HUES48 (cell line): ENCODE data around the gene CDKN2B.
"Not testable (repeated sequence)": the region's sequence is repeated elsewhere in the genome, so short reads cannot be mapped to it uniquely, and the experiment has no call there.

ENCODE experiments used
- H3K27ac ChIP-seq: one replicate; pipeline ENCODE4 v1.7.0; 2013; ENCODE audit warnings: low read depth, low read length, inconsistent platforms
- H3K27me3 ChIP-seq: 2 replicates; pipeline ENCODE4 v1.6.1; 2013; ENCODE audit warnings: mild to moderate bottlenecking, low read length; ENCODE audit not compliant: control insufficient read depth, insufficient read depth
- H3K36me3 ChIP-seq: 2 replicates; pipeline ENCODE4 v1.6.1; 2013; ENCODE audit warnings: low read length; ENCODE audit not compliant: control insufficient read depth, insufficient read depth
- H3K4me1 ChIP-seq: 2 replicates; pipeline ENCODE4 v1.6.1; 2013; ENCODE audit warnings: mild to moderate bottlenecking, low read length; ENCODE audit not compliant: control insufficient read depth, insufficient read depth
- H3K4me3 ChIP-seq: 2 replicates; pipeline ENCODE4 v1.5.1; 2013; ENCODE audit warnings: mild to moderate bottlenecking, low read depth, low read length
- H3K9ac ChIP-seq: 2 replicates; pipeline ENCODE4 v1.6.1; 2013; ENCODE audit warnings: mild to moderate bottlenecking, low read depth, low read length, moderate library complexity
- H3K9me3 ChIP-seq: 2 replicates; pipeline ENCODE4 v1.6.1; 2013; ENCODE audit warnings: low read length; ENCODE audit not compliant: control insufficient read depth, insufficient read depth

Gene CDKN2B, protein sequence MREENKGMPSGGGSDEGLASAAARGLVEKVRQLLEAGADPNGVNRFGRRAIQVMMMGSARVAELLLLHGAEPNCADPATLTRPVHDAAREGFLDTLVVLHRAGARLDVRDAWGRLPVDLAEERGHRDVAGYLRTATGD

DNA sequence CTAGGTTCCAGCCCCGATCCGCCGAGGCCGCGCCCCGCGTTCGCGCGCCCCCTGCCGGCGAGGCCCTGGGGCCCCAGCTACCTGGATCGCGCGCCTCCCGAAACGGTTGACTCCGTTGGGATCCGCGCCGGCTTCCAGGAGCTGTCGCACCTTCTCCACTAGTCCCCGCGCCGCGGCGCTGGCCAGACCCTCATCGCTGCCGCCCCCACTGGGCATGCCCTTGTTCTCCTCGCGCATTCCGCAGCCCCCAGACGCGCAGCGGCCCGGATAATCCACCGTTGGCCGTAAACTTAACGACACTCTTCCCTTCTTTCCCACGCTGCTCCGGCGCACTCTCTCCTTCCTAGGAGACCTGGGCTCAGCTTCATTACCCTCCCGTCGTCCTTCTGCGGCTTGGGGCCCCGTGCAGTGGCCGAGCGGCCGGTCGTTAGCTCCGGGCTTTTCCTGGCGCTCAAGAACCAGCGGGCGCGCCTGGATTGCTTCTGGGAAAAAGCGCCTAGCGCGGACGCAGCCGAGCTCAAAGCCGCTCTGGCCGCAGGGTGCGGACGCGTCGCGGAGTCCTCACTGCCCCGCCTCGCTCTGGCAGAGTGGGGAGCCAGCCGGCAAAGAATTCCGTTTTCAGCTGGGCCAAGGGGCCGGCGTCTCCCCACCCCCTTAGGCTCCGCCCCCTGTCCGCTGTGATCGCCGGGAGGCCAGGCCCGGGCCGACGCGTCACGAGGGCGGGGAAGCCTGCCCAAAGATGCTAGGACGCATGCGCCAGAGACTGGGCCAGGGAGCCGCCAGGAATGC is at the start of gene CDKN2B:
Gene CDKN2B, minus strand, starts transcription at position 589 of the 789 bp plus-strand sequence. Its CDS starts 352 bp downstream, at position 237.
- Histone ChIP-seq H3K27me3 (peaks cover 80% of the 10 kb centered on the region), H3K9ac (no peak within 1 kb of the TSS), H3K4me3 (peak within 1 kb of the TSS; percentile 73), H3K9me3 (no peaks in the 10 kb centered on the region), H3K4me1 (peaks cover 17% of the 10 kb centered on the region; the same call in 1 of the 2 replicates), H3K27ac (peak within 1 kb of the TSS; percentile 8), H3K36me3 (no peaks in the 10 kb centered on the region)

DNA sequence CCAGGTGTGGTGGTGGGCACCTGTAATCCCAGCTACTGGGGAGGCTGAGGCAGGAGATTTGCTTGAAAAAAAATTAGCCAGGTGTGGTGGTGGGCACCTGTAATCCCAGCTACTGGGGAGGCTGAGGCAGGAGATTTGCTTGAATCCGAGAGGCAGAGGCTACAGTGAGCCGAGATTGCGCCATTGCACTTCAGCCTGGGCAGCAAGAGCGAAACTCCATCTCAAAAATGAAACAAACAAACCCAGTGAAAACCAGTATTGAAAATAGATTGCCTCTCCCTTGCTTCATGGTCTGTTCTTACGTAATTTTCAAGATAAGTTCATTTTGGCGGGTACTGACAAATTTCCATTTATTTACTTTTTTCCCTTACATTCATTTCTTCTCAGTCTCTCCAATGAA is 48.9 kb upstream of the CDKN2B start:
- not testable (repeated sequence) for H3K4me1 ChIP-seq, H3K36me3 ChIP-seq, H3K27ac ChIP-seq, H3K27me3 ChIP-seq, H3K9me3 ChIP-seq, H3K9ac ChIP-seq, H3K4me3 ChIP-seq

DNA sequence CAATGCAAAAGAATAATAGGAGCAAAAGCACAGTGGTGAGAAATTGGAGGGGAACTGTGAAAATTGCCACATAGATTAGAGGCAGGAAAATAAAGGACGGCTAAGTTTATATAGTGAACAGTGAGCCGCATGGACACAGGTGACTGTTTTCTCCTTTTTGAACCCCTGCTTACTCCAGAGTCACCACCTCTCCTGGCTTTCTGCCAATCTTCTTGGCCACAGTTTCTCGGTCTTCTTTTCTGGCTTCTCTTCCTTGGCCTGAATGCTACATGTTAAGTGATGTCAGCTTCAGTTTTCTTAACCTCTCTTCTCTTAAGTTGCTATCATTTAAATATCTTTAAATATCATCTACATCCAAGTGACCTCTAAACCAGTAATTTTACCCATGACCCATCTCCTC is 47.3 kb upstream of the CDKN2B start:
- H3K4me1 ChIP-seq = no peaks in the 10 kb centered on the region
- H3K27me3 ChIP-seq = no peaks in the 10 kb centered on the region
- H3K27ac ChIP-seq = no peak overlapping the region
- no peak overlapping the region for H3K4me3 ChIP-seq
- no peaks in the 10 kb centered on the region for H3K36me3 ChIP-seq
- no peak overlapping the region for H3K9ac ChIP-seq
- no peaks in the 10 kb centered on the region for H3K9me3 ChIP-seq

DNA sequence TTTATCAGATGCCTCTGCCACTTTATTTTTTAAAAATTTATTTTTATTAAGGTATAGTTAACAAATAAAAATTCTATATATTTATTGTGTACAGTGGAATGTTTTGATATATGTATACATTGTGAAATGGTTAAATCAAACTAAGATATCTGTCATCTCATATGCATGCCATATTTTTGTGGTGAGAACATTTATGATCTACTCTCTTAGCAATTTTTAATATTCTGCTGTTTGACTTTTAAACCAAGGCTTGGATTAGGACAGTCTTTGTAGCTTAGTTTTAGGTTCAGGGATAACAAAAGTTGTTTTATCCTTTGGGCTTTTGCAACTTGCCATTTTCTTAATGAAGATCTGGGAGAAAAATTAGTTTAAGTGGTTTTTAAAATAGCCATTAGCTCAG is 46.0 kb upstream of the CDKN2B start:
- no peaks in the 10 kb centered on the region for H3K27me3 ChIP-seq
- no peaks in the 10 kb centered on the region for H3K36me3 ChIP-seq
- H3K9me3 ChIP-seq = no peaks in the 10 kb centered on the region
- no peaks in the 10 kb centered on the region for H3K4me1 ChIP-seq
- H3K4me3 ChIP-seq = no peak overlapping the region
- H3K27ac ChIP-seq = no peak overlapping the region
- no peak overlapping the region for H3K9ac ChIP-seq

DNA sequence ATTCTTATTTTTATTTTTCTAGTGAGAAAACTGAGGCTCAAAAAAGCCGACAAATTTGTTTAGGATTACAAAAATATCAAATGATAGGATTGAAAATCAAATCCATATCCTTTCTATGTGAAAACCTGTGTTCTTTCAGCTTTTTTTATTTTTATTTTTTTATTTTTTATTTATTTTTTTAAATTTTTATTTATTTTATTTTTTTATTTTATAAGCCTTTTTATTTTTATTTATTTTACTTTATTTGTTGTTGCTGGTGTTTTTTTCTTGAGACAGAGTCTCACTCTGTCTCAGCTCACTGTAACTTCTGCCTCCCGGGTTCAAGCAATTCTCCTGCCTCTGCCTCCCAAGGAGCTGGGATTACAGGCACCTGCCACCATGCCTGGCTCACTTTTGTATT is 45.4 kb upstream of the CDKN2B start:
- H3K9ac ChIP-seq = no peak overlapping the region
- H3K27ac ChIP-seq = no peak overlapping the region
- no peaks in the 10 kb centered on the region for H3K4me1 ChIP-seq
- no peaks in the 10 kb centered on the region for H3K27me3 ChIP-seq
- H3K9me3 ChIP-seq = no peaks in the 10 kb centered on the region
- no peaks in the 10 kb centered on the region for H3K36me3 ChIP-seq
- no peak overlapping the region for H3K4me3 ChIP-seq

DNA sequence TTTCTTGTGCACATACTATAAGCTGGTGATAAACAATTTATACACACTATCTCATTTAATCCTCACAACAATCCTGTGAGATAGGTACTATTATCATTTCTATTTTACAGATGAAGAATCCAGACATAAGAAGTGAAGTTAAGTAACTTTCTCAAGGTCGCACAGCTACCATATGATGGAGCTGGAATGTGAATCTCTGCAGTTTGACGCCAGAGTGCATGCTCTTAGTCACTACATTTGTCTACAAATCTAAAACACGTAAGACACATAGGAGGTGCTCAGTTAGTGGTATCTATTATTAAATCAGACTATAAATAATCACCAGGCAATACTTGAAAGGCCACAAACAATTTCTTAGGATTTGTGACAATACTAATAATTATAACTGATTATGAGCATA is 45.0 kb upstream of the CDKN2B start:
- Histone ChIP-seq H3K4me3 (no peak overlapping the region), H3K4me1 (no peaks in the 10 kb centered on the region), H3K36me3 (no peaks in the 10 kb centered on the region)

DNA sequence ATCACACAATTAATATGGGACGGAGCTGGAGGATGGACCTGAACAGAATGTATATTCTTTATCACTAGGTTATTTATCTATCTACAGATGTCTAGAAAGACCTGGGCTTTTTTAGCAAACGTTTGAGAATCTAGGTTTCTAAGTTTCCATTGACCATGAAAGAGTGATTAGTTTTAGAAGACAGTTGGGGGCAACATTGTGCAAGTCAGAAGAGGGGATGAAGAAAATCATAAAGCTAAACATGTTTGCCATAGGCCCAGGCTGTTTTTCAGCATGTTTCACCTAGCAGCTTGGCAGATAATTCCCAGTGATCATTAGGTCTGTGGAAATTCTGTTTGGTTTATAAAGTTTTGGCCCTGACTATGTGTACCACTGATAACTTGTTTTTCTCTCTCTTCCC is 44.1 kb upstream of the CDKN2B start:
- Histone ChIP-seq H3K4me1 (no peaks in the 10 kb centered on the region), H3K9me3 (no peaks in the 10 kb centered on the region), H3K9ac (no peak overlapping the region), H3K36me3 (no peaks in the 10 kb centered on the region), H3K27ac (peak overlapping the region; percentile 44), H3K27me3 (no peaks in the 10 kb centered on the region), H3K4me3 (no peak overlapping the region)

More for the DNA sequence above, 45.0 kb upstream of the CDKN2B start:
- H3K27me3 ChIP-seq = no peaks in the 10 kb centered on the region
- no peak overlapping the region for H3K27ac ChIP-seq
- H3K9ac ChIP-seq = no peak overlapping the region
- H3K9me3 ChIP-seq = no peaks in the 10 kb centered on the region

DNA sequence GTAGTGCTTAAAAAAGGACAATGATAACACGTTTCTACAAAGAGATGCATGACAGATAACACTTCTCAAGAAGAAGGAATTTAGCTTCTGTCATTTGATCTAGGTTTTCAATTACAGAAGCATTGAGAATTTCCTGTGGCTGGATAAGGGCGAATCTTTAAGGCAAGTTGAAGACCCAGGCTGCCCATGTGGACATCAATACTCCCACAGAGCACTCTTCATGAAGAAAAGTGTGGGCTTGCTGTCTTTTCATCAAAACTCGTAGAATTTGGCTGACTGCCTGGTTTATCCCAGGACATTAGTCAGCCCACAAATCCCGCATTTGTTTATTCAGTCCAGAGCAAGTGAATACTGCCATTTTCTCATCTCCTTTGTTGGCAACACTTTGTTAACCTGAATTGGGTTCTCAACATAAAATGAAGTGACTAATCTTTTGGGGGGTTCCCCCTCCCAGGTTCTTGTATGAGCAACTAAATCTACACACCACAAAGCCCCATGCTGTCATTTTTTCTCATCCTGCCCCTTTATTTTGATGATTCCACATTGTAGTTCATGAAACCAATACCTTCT is 43.4 kb upstream of the CDKN2B start:
- no peak overlapping the region for H3K4me3 ChIP-seq

DNA sequence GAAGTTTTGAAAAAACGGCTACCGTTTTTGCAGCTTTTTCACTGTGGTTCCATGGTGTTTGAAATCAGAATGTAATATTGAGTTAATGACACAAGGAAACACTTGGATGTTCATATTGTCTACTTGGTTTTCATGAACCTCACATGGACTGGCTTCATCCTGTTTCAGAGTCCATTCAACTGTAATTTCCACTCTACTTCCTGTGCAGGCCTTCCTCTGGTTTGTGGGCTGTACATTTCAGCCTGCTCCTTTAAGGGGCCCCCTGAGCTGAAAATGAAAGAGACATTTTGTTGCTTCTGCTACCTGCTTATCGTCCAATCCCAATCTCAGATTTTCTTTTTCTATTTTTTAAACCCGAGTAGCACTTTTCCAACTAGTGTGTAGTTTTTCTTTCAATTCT is 41.8 kb upstream of the CDKN2B start:
- no peaks in the 10 kb centered on the region for H3K27me3 ChIP-seq
- no peak overlapping the region for H3K9ac ChIP-seq
- H3K9me3 ChIP-seq = no peaks in the 10 kb centered on the region
- H3K4me1 ChIP-seq = no peaks in the 10 kb centered on the region
- H3K36me3 ChIP-seq = no peaks in the 10 kb centered on the region
- no peak overlapping the region for H3K27ac ChIP-seq
- H3K4me3 ChIP-seq = no peak overlapping the region

More for the DNA sequence above, 43.4 kb upstream of the CDKN2B start:
- H3K36me3 ChIP-seq = no peaks in the 10 kb centered on the region
- peak overlapping the region; percentile 47 for H3K27ac ChIP-seq
- no peaks in the 10 kb centered on the region for H3K27me3 ChIP-seq
- no peak overlapping the region for H3K9ac ChIP-seq
- H3K4me1 ChIP-seq = no peaks in the 10 kb centered on the region
- no peaks in the 10 kb centered on the region for H3K9me3 ChIP-seq

DNA sequence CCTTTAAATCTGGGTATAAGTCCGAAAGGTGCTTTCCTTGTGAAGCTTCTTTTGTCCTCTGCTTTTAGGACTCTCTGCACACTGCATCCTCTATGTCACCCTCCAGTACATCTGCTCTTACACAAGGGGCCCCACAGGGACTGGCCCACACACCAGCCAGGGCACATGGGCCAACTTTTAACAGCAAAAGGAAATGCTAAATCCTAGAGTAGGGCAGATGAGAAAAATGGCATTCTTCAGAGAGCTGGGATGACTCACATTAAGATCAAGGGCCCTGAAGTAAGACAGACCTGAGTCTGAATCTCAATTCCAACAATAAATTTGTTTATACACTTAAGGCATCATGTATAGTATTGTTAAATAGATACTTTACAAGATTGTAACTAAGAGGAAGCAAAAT is 40.3 kb upstream of the CDKN2B start:
- Histone ChIP-seq H3K9me3 (no peaks in the 10 kb centered on the region), H3K9ac (no peak overlapping the region), H3K4me1 (no peaks in the 10 kb centered on the region), H3K36me3 (no peaks in the 10 kb centered on the region), H3K4me3 (no peak overlapping the region), H3K27me3 (no peaks in the 10 kb centered on the region), H3K27ac (no peak overlapping the region)

DNA sequence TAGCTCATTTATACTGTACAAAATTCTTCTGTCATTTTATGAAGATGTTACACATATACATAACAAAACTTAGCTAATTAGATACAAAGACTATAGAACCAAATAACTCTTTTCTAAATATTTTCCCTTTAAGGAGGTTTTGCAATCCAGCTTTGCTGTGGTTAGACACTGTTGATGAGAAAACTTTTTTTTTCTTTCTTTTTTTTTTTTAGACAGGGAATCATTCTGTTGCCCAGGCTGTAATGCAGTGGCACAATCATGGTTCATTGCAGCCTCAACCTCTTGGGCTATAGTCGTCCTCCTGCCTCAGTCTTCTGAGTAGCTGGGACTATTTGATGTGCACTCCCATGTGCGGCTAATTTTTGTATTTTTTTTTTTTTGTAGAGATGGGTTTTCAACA is 38.5 kb upstream of the CDKN2B start:
- Histone ChIP-seq H3K36me3 (no peaks in the 10 kb centered on the region), H3K4me1 (no peaks in the 10 kb centered on the region), H3K9ac (no peak overlapping the region), H3K27ac (no peak overlapping the region), H3K27me3 (no peaks in the 10 kb centered on the region), H3K9me3 (no peaks in the 10 kb centered on the region), H3K4me3 (no peak overlapping the region)
